Kidney epithelial cell (primary cell): ENCODE measurements around the gene CCND1. TPM values are rescaled to one million over a fixed set of nuclear protein-coding genes. Genes with fewer than 3 reads are reported as not detected.

Experiments used
- DNase-seq: peaks from one replicate; pipeline ENCODE4 v3.0.0-alpha.2; 2010; ENCODE audit warnings: low read depth
- H3K27me3 ChIP-seq: 2 replicates; pipeline ENCODE4 v1.6.0; 2011; ENCODE audit warnings: low read length; ENCODE audit not compliant: control insufficient read depth, insufficient read depth
- H3K36me3 ChIP-seq: 2 replicates; pipeline ENCODE4 v1.5.1; 2011; ENCODE audit warnings: low read length; ENCODE audit not compliant: control insufficient read depth, insufficient read depth
- H3K4me3 ChIP-seq: 2 replicates; pipeline ENCODE4 v1.5.1; 2011; ENCODE audit warnings: low read depth, mild to moderate bottlenecking, control low read depth, low read length
- CTCF ChIP-seq: IDR thresholded peaks from 2 replicates; pipeline ENCODE4 v1.5.1; 2011; ENCODE audit warnings: mild to moderate bottlenecking, moderate library complexity, low read length, control low read depth, inconsistent platforms; ENCODE audit not compliant: insufficient read depth, poor library complexity, severe bottlenecking
- total RNA-seq: library from RNA; depleted of rRNA; stranded (reverse); fragments of >200 nt; gene quantifications from 2 replicates; pipeline ENCODE4 v1.2.3, GENCODE V29; 2015

The CCND1 gene
- total RNA-seq, 1 donor from 2014 or later: 378 TPM

- DNase-seq: no peak
- H3K4me3 ChIP-seq: no peak overlapping the region
- no peaks in the 10 kb centered on the region for H3K36me3 ChIP-seq
- H3K27me3 ChIP-seq: no peaks in the 10 kb centered on the region
- no peak for TF ChIP-seq CTCF
Measured at GRCh38 chr11:69656536-69657455, 15.8 kb downstream of the CCND1 start.

GRCh38 chr11:69657456-69657910 is 16.5 kb downstream of the CCND1 start:
- no peaks in the 10 kb centered on the region for H3K27me3 ChIP-seq
- no peak overlapping the region for H3K4me3 ChIP-seq
- H3K36me3 ChIP-seq: no peaks in the 10 kb centered on the region
- TF ChIP-seq CTCF: no peak
- no peak for DNase-seq

GRCh38 chr11:69657911-69658625 is 17.1 kb downstream of the CCND1 start:
- H3K36me3 ChIP-seq: no peaks in the 10 kb centered on the region
- no peaks in the 10 kb centered on the region for H3K27me3 ChIP-seq
- no peak for TF ChIP-seq CTCF
- no peak overlapping the region for H3K4me3 ChIP-seq
- no peak for DNase-seq

- H3K36me3 ChIP-seq: no peaks in the 10 kb centered on the region
- no peaks in the 10 kb centered on the region for H3K27me3 ChIP-seq
- no peak for TF ChIP-seq CTCF
- no peak overlapping the region for H3K4me3 ChIP-seq
- DNase-seq: no peak
Measured at GRCh38 chr11:69658626-69659450, 17.9 kb downstream of the CCND1 start.

GRCh38 chr11:69659591-69659990 is 18.6 kb downstream of the CCND1 start:
- DNase-seq: no peak
- Histone ChIP-seq H3K4me3 (no peak overlapping the region), H3K27me3 (no peaks in the 10 kb centered on the region), H3K36me3 (no peaks in the 10 kb centered on the region)
- TF ChIP-seq CTCF: no peak
